HG03280 (cell line): ENCODE measurements around the gene NCS1.

Experiments used
- ATAC-seq: cut with Tn5 transposase; IDR thresholded peaks from one replicate; pipeline ENCODE4 v1.9.1; 2021; ENCODE audit warnings: mild to moderate bottlenecking, moderate library complexity; ENCODE audit not compliant: unreplicated experiment

NCS1 gene

DNA sequence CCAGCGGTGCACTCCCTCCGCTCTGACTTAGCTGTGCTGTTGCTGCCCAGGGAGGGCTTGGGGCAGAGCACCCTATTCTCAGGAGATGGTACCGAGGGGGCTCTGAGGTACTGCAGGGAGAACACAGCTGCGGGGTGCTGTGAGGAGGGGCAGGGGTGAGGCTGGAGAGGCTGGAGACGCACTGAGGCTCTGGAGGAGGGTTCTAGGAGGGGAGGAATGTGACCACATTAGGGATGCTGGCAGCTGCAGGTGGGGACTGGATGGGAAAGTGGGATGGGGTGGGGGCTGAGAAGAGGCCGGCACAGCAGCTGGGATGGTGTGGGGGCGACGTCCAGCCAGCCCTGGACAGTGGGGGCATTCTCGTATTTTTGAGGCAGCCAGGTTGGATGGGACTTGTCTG, 20.9 kb downstream of the NCS1 start:
- ATAC-seq: no peak

DNA sequence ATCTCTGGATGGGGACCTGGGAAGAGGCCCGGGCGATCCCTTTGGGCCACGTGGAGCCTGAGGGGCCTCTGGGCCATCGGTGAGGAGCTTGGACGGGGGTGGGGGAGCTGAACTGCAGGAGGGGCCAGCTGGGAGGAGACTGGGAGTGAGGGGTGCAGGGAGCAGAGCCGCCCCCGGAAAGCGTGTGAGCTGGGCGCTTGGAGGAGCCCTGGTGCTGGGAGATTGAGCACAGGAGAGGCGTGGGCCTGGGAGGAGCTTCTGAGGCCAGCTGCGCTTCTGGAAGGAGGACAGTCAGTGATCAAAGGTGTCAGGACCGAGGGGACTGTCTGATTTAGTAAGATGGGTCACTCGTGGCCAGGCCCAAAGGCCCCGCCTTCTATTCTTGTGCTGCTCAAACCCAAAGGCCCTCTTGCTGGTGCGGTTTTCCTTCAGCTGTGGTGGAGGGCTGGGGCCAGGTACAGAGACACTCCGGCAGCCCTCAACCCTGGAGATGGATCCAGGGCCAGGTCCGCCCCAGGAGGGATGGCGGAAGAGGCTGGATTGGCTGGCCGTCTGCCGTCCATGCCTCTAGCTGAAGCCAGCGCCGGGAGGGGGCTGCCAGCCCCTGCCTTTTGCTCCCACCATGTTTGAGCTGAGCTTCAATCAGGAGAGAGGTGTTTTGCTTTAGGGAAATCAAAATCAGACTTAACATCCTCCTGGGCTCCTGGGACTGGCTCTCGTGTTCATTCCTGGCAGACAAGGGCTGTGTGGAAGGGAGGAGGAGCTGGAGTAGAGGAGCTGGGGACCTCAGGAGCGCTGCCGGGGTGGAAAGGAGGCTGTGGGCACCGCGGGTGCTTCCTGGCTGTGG, 21.6 kb downstream of the NCS1 start:
- ATAC-seq: no peak

DNA sequence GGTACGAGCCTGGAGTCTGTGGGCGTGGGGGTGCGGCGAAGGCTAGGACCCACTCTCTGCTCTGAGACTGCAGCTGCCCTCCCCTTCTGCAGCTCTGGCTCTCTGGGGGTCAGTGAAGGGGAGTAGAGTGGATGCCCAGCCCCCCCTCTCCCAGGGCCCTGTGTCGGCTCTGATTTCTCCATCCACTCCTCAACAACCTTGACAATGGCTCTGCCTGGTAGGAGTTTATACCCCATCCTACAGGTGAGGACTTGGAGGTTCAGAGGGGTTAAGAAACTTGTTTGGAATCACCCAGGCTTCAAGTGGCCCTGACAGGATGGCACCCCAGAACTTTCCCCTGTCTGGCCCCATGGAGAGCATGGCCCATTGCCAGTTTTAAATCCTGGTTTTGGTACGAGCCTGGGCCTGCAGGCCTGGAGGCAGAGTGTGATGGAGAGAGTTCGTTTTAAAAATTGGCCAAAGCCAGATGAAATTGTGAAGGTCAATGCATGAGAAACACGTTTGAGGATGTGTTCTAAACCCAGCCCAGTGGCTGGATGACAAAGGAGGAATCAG, 22.3 kb downstream of the NCS1 start:
- ATAC-seq: no peak

DNA sequence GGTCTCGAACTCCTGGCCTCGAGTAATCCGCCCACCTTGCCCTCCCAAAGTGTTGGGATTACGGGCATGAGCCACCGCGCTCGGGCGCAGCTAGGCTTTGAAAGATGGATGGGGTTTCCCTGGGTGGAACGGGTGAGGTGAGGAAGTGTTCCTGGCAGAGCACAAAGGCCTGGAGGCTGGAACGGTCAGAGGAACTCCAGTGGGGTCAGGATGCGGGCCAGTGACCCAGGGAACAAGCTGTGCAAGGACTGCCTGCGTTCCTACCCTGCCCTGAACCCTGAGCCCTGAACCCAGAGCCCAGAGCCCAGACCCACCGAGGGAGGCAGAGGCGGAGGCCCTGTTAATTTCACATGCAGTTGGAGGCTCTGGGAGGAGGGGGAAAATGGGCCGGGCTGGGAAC, 23.4 kb downstream of the NCS1 start:
- ATAC-seq: no peak

DNA sequence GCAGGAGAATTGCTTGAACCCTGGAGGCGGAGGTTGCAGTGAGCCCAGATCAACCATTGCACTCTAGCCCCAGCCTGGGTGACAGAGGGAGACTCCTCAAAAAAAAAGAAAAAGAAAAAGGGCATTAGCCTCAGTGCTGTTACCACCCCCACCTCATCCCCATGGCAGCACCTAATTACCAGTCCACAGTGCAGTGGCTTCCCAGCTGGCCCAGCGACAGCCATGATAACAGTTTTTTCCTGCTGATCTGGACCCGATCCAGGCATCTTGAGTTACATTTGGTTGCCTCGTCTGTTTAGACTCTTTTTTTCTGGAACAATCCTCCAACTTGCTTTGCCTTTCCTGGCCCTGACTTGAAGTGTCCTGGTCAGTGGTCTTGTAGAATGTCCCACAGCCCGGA, 24.4 kb downstream of the NCS1 start:
- no peak for ATAC-seq

DNA sequence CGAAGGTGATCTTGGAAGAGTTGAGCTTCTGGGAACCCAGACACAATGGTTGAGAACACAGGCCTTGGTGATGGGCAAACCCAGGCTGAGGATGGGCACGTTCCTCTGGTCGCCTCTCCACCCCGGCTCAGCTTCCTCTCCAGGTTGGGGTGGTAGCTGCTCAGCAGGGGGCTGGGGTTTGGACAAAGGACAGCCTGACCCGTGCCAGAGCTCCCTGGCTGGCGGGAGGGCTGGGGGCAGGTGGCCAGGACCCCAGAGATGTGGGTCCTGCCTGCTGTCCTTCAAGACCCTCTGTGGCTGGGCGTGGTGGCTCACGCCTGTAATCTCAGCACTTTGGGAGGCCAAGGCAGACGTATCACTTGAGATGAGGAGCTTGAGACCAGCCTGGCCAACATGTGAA, 25.2 kb downstream of the NCS1 start:
- no peak for ATAC-seq

DNA sequence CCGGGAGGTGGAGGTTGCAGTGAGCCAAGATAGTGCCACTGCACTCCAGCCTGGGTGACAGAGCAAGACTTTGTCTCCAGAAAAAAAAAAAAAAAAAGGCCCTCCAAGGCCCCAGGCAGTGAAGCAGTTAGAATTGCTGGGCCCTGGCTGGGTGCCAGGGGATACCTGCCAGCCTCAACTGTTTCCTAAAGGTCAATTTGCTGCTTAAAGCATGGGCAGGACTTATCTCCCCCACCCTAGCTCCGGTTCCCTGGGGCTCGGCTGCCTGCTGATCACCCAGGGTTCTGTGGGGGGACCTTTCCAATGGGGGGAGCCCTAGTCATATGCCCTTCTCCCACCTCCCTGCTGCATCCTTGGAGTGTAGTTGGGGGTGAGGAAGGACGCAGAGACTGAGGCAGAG, 25.7 kb downstream of the NCS1 start:
- no peak for ATAC-seq

DNA sequence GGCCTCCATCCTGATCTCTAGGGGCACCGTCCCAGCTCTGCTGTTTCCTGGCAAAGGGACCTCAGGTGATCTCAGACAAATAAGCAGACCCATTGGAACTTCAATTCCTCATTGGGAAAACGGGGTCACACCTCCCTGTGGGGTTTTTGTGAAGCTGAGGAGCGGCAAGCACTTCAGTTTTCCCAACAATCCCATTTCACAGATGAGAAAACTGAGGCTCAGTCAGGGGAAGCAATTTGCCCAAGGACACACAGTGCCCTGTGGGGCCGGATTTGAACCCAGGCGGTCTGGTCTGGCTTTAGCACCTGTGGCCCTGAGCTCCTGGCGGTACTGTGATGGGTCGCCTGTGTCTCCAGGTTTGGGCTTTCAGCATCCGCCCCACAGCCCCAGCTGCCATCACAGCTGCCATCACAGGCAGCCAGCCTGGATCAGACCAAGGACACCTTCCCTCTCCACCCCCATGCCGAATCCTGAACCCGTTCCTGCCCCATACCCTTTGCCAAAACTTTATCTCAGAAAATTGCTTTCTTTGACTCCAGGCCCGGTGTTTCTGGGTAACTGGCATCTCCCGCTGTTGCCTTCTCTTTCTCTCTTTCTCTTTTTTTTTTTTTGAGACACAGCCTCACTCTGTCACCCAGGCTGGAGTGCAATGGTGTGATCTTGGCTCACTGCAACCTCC, 26.4 kb downstream of the NCS1 start:
- no peak for ATAC-seq

DNA sequence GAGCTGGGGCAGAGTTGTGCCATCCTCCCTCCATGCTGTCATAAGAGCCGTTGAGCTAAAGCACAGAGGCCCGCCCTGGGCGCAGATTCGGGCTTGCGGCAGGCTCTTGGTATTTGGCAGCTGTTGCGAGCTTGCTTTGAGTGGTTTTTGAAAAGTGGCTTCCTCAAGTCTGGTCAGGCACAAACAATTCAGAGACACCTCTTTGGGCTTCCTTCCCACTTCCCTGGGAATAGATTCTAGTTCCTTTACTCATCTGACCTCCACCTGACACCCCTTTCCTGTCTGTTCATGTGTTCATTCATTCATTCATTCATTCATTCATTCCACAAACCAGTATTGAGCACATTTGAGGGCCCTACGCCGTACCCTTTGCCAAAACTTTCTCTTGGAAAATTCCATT, 27.4 kb downstream of the NCS1 start:
- no peak for ATAC-seq

DNA sequence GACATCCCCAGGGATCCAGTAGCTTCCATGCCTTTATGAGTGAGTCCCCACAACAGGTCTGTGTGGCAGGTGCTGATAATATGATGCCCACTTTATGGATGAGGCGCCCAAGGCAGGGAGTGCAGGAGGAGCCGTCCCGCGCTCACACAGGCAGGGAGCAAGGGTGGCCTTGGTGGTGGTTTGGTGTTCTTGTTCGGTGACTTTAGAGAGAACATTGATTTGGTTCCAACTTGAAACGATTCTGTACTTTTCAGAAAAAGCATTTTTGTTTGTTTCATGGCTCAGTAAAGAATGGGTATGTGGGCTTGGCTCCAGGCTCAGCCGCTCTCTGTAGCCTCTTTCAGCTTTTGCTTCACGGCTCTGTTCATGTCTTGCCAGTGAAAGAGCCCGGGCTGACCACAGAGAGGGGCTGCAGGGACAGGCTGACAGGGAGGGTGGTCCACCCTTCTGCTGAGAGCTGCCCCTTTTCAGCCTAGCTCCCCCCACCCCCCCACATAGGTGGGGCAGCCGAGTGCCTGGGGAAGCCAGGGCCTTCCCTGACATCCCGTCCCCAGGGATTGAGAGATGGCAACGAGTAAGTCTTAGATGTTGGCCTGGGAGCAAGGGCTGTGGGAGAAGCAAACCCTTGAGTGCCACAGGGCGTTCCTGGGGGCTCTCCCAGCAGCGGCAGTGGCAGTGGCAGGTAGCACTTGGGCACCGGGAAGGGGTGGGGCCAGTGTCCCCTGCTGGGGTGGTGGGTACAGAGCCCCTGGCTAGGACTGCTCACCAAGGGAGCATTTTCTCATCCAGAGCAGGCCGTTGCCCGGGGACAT, 28.0 kb downstream of the NCS1 start:
- ATAC-seq: no peak

DNA sequence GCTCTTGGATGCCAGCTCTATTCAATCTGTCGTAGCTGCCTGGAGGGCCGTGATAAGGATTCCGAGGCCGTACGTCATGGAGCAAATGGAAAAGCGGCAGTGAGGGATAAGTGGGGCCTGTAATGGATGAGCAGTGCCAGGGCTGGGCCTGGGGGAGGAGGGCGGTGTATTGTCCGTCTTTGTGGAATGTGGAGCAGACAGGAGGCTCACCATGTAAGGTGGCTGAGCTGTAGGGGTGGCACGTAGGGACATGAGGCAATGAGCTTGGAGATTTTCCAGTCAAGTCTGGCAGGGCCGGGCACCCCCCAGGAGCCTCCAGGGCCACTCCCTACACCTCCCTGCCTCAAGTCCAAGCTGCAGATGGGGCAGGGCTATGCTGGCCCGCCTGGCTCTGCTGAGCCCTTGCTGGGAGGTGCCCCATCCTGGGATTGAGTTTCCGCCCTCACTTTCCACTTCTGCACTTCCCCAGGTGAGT, 29.2 kb downstream of the NCS1 start:
- no peak for ATAC-seq

DNA sequence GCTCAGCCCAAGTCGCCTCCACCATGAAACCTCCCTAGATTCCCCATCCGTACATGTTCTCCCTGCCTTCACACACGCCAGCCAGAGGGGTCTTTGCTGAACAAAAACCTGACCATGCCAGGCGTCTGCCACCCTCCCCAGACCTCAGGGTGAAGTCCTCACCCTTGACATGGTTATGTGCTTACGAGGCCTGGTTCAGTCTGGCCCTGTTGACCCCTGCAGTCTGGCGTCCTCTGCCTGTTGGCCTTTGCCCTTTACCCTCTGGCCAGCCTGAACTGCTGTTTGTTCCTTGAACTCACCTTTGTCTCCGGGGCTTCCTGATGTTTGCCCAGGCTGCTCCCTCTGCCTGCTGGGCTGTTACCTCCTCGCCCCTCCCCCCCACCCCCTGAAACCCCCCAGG, 29.8 kb downstream of the NCS1 start:
- ATAC-seq: no peak

DNA sequence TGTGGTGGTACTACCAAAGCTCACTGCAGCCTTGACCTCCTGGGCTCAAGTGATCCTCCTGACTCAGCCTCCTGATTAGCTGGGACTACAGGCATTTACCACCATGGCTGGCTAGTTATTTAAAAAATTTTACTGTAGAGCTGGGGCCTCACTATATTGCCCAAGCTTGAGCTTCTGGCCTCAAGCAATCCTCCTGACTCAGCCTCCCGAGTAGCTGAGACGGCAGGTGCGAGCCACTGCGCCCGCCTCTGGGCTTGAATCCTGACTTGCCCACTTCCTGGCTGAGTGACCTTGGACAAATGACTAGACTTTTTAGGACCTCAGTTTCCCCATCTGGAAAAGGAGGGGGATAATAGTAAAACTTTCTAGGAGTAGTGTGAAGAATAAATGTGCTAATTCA, 32.1 kb downstream of the NCS1 start:
- ATAC-seq: no peak

DNA sequence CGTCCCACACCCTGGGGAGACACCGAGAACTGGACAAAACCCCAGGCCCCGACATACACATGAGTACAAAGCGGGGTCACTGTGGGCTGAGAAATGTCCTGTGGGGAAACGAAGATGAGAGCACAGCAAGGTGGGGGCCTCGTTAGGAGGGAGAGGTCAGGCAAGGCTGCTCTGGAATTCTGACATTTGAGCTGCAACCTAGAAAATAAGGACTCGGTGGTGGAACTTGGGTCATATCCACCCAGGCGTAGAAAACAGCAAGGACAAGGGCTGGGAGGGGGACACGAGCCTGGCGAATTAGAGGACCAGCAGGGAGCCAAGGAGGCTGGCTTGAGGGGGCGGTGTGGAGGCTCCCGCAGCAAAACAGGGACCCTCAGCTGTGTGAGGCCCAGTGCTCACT, 32.8 kb downstream of the NCS1 start:
- ATAC-seq: no peak

DNA sequence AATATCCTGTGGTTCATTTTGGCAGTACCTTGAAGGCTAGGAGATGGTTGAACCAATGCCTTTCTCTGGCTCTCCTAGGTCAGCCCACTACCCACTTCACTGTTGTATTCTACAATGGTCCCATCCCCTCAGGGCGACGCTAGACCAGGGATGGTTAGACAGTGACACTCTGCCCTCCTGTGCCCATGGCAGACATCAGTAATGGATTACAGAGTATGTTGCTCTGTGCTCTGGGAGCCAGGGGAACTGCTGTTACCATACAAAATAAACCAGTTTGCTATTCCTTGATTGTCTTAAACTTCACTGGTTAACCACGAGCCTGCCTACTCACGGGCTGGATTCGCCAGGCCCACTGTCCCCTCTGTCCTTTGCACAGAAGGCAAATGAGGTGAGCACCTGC, 33.7 kb downstream of the NCS1 start:
- no peak for ATAC-seq

DNA sequence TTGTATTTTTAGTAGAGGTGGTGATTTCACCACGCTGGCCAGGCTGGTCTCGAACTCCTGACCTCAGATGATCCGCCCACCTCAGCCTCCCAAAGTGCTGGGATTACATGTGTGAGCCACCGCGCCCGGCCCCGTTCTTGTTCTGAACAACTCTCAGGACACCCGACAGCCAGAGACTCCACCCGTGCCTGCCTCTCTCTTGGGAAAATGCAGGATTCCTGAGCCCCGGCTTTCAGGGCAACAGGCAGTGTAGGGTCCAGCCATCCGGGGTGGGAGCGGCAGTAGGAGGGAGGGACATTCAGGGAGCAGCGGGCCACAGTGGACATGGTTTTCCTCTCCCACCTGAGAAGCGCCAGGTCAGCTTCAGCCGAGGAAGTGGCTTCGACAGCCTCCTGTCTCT, 34.4 kb downstream of the NCS1 start:
- ATAC-seq: no peak

DNA sequence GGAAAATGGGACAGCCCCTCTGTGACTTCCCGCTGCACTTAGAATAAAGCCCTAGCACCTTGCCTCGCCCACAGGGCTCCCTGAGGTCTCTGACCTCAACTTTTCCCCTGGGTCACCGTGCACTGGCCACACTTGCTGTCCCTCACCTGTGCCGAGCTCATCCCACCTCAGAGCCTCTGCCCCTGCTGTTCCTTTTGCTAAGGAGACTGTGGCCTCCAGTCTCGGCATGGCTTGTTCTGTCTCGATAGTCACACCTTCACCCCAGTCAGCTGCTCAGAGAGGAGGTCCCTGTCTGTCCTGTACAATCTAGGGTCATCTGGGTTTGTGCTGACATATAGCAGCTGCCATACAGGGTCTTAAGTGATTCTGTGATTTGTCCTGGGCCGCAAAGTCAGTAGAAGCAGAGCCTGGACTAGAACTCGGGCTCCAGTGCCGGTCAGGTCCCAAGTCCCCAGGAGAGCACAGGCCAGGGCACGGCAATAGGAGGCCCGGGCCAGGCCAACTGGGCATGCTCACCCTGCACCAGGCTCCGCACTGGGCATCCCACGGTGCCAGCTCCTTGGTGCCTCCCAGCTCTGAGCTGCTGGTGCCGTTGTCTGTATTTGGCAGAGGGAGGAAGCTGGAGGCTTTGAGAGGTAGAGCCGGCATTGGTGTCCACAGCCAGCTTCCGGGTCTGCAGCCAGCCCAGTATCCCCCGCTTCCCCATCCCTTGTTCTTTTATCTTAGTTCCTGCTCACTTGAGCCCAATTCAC, 35.2 kb downstream of the NCS1 start:
- no peak for ATAC-seq

DNA sequence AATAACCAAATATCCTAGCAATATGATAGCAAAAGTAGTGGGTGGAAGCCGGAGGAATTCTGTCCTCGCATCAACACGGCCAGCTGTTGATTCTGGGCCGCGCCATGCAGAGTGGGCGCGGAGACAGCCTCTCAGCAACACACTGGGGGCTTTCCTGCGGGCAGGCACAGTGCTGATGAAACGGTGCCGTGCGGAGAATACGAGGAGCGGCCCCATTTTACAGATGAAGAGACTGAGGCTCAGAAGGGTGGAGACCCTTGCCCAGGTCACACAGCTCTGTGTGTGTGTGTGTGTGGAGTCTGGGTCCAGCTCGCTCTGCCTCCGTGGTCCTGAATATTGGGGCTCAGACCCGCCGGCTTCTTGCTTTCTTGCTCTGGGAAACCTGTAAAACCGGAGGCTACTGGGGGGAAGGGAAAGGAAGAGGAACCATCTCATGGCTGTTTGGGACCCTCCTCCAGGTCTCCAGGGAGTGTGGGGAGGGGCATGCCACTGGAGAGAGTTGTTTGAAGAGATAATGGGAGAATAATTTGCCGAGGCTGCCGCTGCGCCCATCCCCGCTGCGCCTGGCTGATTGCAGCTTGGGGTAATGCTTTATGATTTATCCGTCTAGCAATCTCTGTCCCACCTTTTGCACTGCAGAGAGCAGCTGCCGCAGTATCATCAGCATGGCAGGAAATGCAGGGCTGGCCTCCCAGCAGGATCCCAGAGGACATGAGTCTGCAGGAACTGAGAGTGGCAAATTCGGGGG, 36.6 kb downstream of the NCS1 start:
- ATAC-seq: no peak

DNA sequence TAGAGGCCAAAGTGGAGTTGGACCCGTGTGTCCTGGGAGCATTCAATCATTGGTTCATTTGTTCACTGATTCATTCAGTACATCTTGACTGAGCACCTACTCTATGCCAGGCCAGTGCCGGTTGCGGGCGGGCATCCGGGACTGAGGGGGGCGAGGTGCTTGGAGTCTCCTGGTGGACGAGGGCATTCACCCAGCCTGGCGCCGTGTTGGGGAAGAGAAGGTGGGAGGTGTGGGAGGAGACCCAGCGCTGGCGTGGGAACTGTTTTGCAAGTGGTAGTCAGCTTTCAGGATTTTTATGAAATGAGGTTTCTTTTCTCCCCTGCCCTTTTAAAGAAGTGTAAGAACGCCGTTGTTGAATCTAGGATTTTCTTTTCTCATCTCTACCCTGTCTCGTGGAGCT, 37.2 kb downstream of the NCS1 start:
- ATAC-seq: no peak
